Raji (cell line): Measurements from ENCODE around the gene FKBP9.

Source experiments
- POLR2A ChIP-seq: IDR thresholded peaks from 2 replicates; pipeline ENCODE4 v1.6.1; 2011; ENCODE audit warnings: low read depth, low read length, control low read depth; ENCODE audit not compliant: insufficient read depth

FKBP9 gene

DNA sequence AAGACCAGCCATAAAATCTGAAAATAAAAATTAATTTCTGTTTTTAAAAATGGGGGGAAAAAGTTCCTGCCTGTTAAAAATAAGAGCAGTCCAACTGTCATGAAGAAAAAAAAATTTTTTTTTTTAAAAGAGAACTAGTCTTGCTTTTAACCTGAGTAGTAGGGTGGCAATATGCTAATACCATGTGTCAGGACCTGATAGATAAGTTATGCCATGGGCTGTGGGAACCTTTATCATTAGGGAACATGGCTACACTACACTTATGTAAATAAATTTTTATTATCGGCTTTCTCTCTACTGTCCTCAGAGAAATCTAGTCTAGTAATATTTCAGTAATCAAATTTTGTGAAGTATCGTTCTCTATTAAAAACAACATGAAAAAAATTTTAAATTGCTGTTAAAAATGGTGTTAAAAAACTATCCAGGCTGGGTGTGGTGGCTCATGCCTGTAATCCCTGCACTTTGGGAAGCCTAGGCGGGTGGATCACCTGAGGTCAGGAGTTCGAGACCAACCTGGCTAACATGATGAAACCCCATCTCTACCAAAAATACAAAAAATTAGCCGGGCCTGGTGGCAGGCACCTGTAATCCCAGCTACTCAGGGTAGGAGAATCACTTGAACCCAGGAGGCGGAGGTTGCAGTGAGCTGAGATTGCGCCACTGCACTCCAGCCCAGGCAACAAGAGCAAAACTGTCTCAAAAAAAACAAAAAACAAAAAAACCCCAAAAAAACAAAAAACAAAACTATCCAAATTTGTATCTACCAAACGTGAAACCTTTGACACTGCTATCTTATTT, 84.6 kb downstream of the FKBP9 start:
- TF ChIP-seq POLR2A: no peak

DNA sequence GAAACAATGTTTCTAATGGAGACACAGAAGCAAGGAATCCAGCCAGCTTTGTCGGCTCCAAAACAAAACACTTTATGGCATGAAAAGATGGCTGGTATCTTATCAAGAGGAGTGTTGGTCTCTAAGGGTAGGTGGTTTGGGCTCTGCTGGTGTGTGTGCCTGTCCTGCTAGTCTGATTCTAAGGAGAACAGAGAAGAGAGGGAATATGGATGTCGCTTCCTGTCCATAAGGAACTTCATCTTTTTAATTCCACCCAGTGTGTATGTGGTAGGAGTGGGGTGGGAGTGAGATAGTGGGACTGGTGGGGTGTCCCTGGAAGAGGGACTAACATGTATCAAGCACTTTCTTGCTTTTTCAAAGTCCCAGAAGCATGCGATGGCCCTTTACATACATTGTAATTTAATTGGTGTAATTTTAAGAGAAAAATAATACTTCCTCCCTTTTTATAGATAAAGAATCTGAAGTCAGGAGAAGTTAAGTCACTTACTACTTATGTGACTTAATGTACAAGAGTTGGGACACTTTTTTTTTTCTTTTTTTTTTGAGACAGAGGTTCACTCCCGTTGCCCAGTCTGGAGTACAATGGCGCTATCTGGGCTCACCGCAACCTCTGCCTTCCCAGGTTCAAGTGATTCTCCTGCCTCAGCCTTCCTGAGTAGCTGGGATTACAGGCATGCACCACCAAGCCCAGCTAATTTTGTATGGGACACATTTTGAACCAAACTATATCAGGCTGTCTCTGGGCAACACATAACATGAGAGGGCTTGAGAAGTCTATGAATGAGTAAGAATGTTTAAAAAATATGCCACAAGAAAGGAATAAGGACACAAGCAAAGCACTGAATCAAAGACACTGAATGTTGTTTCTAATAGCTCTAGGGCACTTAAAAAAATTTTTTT, 86.5 kb downstream of the FKBP9 start:
- no peak for TF ChIP-seq POLR2A

DNA sequence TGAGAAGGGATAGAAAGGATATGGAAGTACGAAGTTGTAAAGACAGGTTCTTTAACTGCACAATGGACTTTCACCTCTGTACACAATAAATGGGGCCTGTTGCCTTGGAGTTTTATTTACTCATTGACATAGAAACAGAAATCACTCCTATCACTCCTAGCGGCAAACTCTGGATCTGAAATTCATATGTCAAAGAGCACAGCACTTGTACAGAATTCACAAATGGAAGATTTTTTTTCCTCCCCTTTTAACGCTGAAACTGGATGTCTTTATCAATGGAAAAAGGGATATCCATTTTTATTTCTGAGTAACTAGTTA, 87.1 kb downstream of the FKBP9 start:
- TF ChIP-seq POLR2A: no peak

DNA sequence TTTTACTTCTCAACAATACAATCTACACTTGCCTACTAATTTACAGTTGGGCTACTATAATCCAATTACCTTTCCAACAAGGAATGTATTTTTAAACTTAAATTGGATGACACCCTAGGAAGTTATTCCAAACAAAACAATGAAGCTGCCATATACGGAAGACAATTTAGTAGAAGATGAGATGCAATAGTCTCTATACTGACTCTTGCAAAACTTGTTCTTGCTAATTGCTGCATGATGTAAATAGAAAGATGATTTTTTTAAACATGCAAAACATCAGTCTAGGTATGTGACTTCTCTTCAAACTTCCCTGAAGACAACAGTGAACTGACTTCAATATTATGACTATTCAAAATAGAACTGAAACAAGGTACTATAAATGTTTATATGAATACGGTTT, 87.7 kb downstream of the FKBP9 start:
- no peak for TF ChIP-seq POLR2A

DNA sequence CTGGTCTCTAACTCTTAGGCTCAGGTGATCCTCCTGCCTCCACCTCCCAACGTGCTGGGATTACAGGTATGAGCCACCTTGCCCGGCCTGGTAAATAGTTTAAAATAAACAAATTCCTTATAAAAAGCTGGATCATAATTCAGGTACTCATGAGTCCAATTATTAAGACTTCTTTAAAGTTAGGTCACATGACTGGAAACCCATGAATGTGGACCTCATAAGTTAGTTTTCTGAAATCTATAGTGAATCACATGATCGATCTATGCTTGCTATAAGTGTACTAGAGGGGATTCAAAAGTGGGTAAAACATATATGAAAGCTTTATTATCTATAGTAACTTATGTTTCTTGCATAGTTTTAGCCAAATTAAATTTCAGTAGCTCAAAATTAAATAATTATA, 91.0 kb downstream of the FKBP9 start:
- no peak for TF ChIP-seq POLR2A

DNA sequence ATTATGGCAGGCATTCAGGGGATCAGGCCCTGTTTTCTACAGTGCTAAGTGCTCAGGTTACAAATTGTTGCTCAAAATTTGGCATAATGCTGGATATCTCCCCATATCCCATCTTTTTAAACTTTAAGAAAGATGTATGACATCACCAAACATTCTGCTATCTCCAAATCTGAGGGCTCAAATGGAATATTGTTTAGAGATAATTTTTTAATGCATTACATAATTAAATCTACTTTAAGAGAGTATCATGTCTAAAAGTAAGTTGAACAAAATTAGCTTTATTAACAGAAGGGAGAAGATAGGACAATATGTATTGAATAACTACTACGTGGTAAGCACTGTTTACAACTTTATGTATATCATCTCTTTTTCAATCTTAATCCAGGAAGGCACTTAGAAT, 91.5 kb downstream of the FKBP9 start:
- TF ChIP-seq POLR2A: no peak

DNA sequence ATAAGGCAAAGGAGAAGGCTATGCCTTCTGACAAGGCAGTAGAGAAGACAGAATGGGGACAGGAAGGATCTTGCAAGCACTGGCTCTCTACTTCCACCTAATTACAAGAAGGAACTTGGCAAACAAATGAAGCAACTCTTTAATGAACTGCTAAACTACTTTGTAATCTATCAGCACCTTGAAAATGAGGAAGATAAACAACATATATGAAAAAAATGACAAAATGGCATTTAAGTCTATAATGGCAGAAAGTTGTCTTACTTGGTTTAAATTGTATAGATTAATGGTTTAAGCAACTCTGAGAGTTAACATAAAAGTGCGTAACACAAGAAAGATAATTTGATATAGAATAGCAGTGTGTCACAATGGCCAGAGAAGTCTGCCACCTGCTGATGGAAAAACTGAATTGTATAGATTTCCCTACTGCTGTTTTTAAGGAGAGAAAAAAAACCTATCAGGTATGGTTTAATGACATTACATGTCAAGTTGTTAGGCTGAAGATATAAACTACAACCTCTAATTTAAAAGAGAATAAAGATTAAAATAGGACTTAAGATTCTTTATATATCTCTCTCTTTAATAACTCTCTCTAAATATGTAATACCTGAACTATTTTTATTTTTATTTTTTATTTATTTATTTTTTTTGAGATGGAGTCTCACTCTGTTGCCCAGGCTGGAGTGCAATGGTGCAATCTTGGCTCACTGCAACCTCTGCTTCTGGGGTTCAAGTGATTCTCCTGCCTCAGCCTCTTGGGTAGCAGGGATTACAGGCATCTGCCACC, 93.5 kb downstream of the FKBP9 start:
- TF ChIP-seq POLR2A: no peak

DNA sequence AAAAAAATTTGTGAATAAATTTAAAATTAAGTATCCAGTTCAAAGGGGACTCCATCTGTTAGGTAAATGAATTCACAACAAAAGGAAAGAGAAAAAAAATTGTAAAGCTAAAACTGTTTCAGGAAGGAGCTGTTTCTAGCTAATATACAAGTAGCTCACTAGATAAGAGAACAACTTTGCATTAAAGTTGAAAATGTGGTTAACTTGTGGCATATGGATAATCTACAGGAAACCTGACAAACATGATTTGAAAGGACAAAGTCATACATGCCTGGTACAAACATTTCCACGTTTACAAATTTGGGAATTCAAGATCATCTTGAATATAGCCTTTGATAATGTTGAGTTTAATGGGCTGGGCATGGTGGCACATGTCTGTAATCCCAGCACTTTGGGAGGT, 96.5 kb downstream of the FKBP9 start:
- no peak for TF ChIP-seq POLR2A

DNA sequence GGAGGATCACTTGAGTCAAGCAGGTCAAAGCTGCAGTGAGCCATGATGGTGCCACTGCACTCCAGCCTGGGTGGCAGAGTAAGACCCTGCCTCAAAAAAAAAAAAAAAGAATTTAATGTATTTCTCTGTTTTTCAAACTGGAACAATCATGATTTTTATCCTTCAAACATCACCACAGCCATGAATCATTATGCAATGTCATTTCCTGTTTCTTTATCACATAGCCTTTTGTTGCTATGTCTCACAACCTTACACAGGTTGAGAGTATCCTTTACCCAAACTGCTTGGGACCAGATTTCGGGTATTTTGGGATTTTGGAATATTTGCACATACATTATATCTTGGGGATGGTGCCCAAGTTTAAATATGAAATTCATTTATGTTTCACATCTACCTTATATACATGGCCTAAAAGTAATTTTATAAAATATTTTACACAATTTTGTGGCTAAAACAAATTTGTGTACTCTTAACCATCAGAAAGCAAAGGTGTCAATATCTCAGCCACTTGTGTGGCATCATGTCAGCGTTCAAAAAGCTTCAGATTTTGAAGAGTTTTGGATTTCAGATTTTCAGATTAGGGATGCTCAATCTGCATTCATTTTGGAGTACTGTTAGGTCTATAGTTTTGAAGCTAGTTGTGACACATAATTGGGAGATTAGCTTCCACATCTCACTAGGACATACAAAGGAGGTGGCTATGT, 97.2 kb downstream of the FKBP9 start:
- TF ChIP-seq POLR2A: no peak

DNA sequence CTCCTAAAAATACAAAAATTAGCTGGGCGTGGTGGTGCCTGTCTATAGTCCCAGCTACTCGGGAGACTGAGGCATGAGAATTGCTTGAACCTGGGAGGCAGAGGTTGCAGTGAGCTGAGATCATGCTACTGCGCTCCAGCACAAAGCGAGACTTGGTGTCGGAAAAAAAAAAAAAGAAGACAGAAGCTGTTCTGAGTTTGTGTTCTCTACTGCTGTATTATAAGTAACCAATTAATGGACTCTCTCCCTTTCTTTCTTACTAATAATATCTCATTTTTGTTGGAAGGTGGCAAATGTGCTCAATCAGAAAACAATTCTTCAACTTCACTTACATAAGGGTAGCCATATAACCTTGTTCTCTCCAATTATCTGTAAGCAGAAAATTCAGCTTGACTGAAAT, 97.9 kb downstream of the FKBP9 start:
- TF ChIP-seq POLR2A: no peak
